H9 (cell line): ENCODE measurements around the gene UQCRC2. TPM values are rescaled to one million over a fixed set of nuclear protein-coding genes. Genes with fewer than 3 reads are reported as not detected.

Experiments used
- DNase-seq: peaks from one replicate; pipeline ENCODE4 v3.0.0-alpha.2; 2017
- H2AFZ ChIP-seq: one replicate; pipeline ENCODE4 v1.6.1; 2013; ENCODE audit warnings: mild to moderate bottlenecking, low read length, control low read depth, moderate library complexity
- H2AK5ac ChIP-seq: 2 replicates; pipeline ENCODE4 v1.6.1; 2013; ENCODE audit warnings: low read length, control low read depth, mixed read lengths; ENCODE audit not compliant: insufficient read length
- H2BK120ac ChIP-seq: one replicate; pipeline ENCODE4 v1.6.1; 2013; ENCODE audit warnings: low read depth, mild to moderate bottlenecking, low read length, control low read depth, inconsistent platforms; ENCODE audit not compliant: poor library complexity, severe bottlenecking
- H2BK12ac ChIP-seq: 2 replicates; pipeline ENCODE4 v1.6.1; 2013; ENCODE audit warnings: low read length, control low read depth, mixed read lengths, low read depth; ENCODE audit not compliant: insufficient read length
- H2BK15ac ChIP-seq: 2 replicates; pipeline ENCODE4 v1.6.1; 2013; ENCODE audit warnings: low read depth, low read length, control low read depth
- H2BK20ac ChIP-seq: one replicate; pipeline ENCODE4 v1.6.1; 2013; ENCODE audit warnings: low read depth, mild to moderate bottlenecking, low read length, control low read depth, inconsistent platforms; ENCODE audit not compliant: poor library complexity, severe bottlenecking
- H2BK5ac ChIP-seq: 2 replicates; pipeline ENCODE4 v1.6.1; 2013; ENCODE audit warnings: low read length, control low read depth, mixed read lengths; ENCODE audit not compliant: insufficient read length
- H3K14ac ChIP-seq: 2 replicates; pipeline ENCODE4 v1.6.1; 2013; ENCODE audit warnings: low read length, control low read depth; ENCODE audit not compliant: insufficient read depth
- H3K18ac ChIP-seq: 2 replicates; pipeline ENCODE4 v1.6.1; 2013; ENCODE audit warnings: low read depth, mild to moderate bottlenecking, mixed read lengths, low read length, control low read depth; ENCODE audit not compliant: insufficient read length
- H3K23ac ChIP-seq: 2 replicates; pipeline ENCODE4 v1.6.1; 2013; ENCODE audit warnings: low read length, control low read depth, mixed read lengths, low read depth; ENCODE audit not compliant: insufficient read length
- H3K23me2 ChIP-seq: 2 replicates; pipeline ENCODE4 v1.6.1; 2013; ENCODE audit warnings: low read depth, mild to moderate bottlenecking, mixed read lengths, low read length, control low read depth; ENCODE audit not compliant: insufficient read length, poor library complexity, severe bottlenecking
- H3K27ac ChIP-seq: 2 replicates; pipeline ENCODE4 v1.5.1; 2013; ENCODE audit warnings: low read length, control low read depth, mixed read lengths, low read depth; ENCODE audit not compliant: insufficient read length
- H3K27me3 ChIP-seq: 2 replicates; pipeline ENCODE4 v1.6.1; 2013; ENCODE audit warnings: low read length, control low read depth, inconsistent platforms; ENCODE audit not compliant: insufficient read depth
- H3K4ac ChIP-seq: 2 replicates; pipeline ENCODE4 v1.6.1; 2013; ENCODE audit warnings: low read depth, mild to moderate bottlenecking, control low read depth, inconsistent platforms, low read length, moderate library complexity
- H3K4me1 ChIP-seq: 2 replicates; pipeline ENCODE4 v1.6.1; 2013; ENCODE audit warnings: low read length, control low read depth, inconsistent platforms; ENCODE audit not compliant: insufficient read depth
- H3K4me2 ChIP-seq: 2 replicates; pipeline ENCODE4 v1.6.1; 2013; ENCODE audit warnings: low read length, control low read depth, mixed read lengths; ENCODE audit not compliant: insufficient read length, insufficient read depth
- H3K56ac ChIP-seq: 2 replicates; pipeline ENCODE4 v1.6.1; 2013; ENCODE audit warnings: low read depth, mild to moderate bottlenecking, mixed read lengths, low read length, control low read depth; ENCODE audit not compliant: insufficient read length
- H3K79me1 ChIP-seq: 2 replicates; pipeline ENCODE4 v1.6.1; 2013; ENCODE audit warnings: low read depth, mild to moderate bottlenecking, moderate library complexity, low read length, control low read depth, inconsistent platforms; ENCODE audit not compliant: insufficient read depth, poor library complexity, severe bottlenecking
- H3K79me2 ChIP-seq: 2 replicates; pipeline ENCODE4 v1.6.1; 2013; ENCODE audit warnings: low read length, control low read depth, inconsistent platforms; ENCODE audit not compliant: insufficient read depth
- H3K9ac ChIP-seq: 2 replicates; pipeline ENCODE4 v1.6.1; 2013; ENCODE audit warnings: low read length, control low read depth, mixed read lengths; ENCODE audit not compliant: insufficient read length; ENCODE audit errors: extremely low read depth
- H3K9me3 ChIP-seq: one replicate; pipeline ENCODE4 v1.6.1; 2013; ENCODE audit warnings: low read depth, low read length, inconsistent platforms; ENCODE audit not compliant: control insufficient read depth
- H3T11ph ChIP-seq: one replicate; pipeline ENCODE4 v1.6.1; 2013; ENCODE audit warnings: mild to moderate bottlenecking, low read length, control low read depth, inconsistent platforms
- H4K20me1 ChIP-seq: one replicate; pipeline ENCODE4 v1.6.1; 2013; ENCODE audit not compliant: control insufficient read depth, insufficient read length, insufficient read depth
- H4K5ac ChIP-seq: 2 replicates; pipeline ENCODE4 v1.6.1; 2013; ENCODE audit warnings: low read depth, mild to moderate bottlenecking, mixed read lengths, low read length, control low read depth; ENCODE audit not compliant: insufficient read length
- H4K8ac ChIP-seq: replicated peaks from 2 replicates; pipeline ENCODE4 v1.6.1; 2013; ENCODE audit warnings: low read length, control low read depth, mixed read lengths, low read depth; ENCODE audit not compliant: insufficient read length
- H4K91ac ChIP-seq: 2 replicates; pipeline ENCODE4 v1.6.1; 2013; ENCODE audit warnings: low read depth, mild to moderate bottlenecking, moderate library complexity, mixed read lengths, low read length, control low read depth; ENCODE audit not compliant: insufficient read length
- H3K27ac Mint-ChIP-seq, 3 experiments: 2 replicates in 2 of 3; 3 replicates in 1 of 3; pipeline ENCODE4 v1.8.0; 2020 to 2021; ENCODE audit warnings: mixed read lengths in 3 of 3, mild to moderate bottlenecking in 1 of 3, moderate library complexity in 1 of 3
- H3K27me3 Mint-ChIP-seq: 2 replicates; pipeline ENCODE4 v1.8.0; 2021; ENCODE audit warnings: low read depth, mild to moderate bottlenecking, moderate library complexity, mixed read lengths
- H3K36me3 Mint-ChIP-seq, 3 experiments: 2 replicates in 2 of 3; 3 replicates in 1 of 3; pipeline ENCODE4 v1.8.0; 2020 to 2021; ENCODE audit warnings: low read depth in 3 of 3, mixed read lengths in 3 of 3; ENCODE audit not compliant: insufficient read depth in 1 of 3
- H3K4me1 Mint-ChIP-seq, 2 experiments: 2 replicates each; pipeline ENCODE4 v1.8.0; 2020; ENCODE audit warnings: mixed read lengths in 2 of 2
- H3K4me3 Mint-ChIP-seq, 2 experiments: 2 replicates in 1 of 2; 3 replicates in 1 of 2; pipeline ENCODE4 v1.8.0; 2020 to 2021; ENCODE audit warnings: mild to moderate bottlenecking in 2 of 2, mixed read lengths in 2 of 2, moderate library complexity in 1 of 2
- H3K9me3 Mint-ChIP-seq, 2 experiments: 2 replicates in 1 of 2; 3 replicates in 1 of 2; pipeline ENCODE4 v1.8.0; 2020; ENCODE audit warnings: mild to moderate bottlenecking in 2 of 2, mixed read lengths in 2 of 2, moderate library complexity in 1 of 2
- CTCF ChIP-seq: fragments of 200-600 bp; sonication (generic); conservative IDR thresholded peaks from 3 replicates; pipeline ENCODE4 v1.8.0; 2021; ENCODE audit warnings: antibody characterized with exemption, mild to moderate bottlenecking
- total RNA-seq: library from RNA; stranded (reverse); gene quantifications from 2 replicates; pipeline ENCODE4 v1.2.1, GENCODE V29; 2021

Gene UQCRC2
- total RNA-seq, 1 experiment from 2014 or later = 228 TPM

- DNase-seq = no peak
- Mint-ChIP-seq H3K27ac (no peak overlapping the region), H3K27me3 (peaks cover 26% of the 10 kb centered on the region), H3K4me3 (no peak overlapping the region), H3K9me3 (no peaks in the 10 kb centered on the region), H3K4me1 (peaks cover 3 to 7% of the 10 kb centered on the region in 2 experiments; a peak in 2 of 4 replicates), H3K36me3 (no peaks in the 10 kb centered on the region)
- H2BK20ac ChIP-seq = no peak overlapping the region
- H3K79me2 ChIP-seq = no peaks in the 10 kb centered on the region
- H2AFZ ChIP-seq = no peak overlapping the region
- no peaks in the 10 kb centered on the region for H4K20me1 ChIP-seq
- H3K9me3 ChIP-seq = no peaks in the 10 kb centered on the region
- no peaks in the 10 kb centered on the region for H3K27me3 ChIP-seq
- H4K8ac ChIP-seq = no peak overlapping the region
- H3K9ac ChIP-seq = no peak overlapping the region
- H2BK120ac ChIP-seq = no peak overlapping the region
- H2AK5ac ChIP-seq = no peak overlapping the region
- no peak for TF ChIP-seq CTCF
- no peak overlapping the region for H3K4ac ChIP-seq
- H4K91ac ChIP-seq = no peak overlapping the region
- no peaks in the 10 kb centered on the region; the same call in 1 of the 2 replicates for H3K4me1 ChIP-seq
- no peaks in the 10 kb centered on the region for H3K23me2 ChIP-seq
- H2BK5ac ChIP-seq = no peak overlapping the region
- H2BK12ac ChIP-seq = no peak overlapping the region
- no peak overlapping the region for H3K14ac ChIP-seq
- H3K27ac ChIP-seq = no peak overlapping the region
- no peaks in the 10 kb centered on the region for H3K79me1 ChIP-seq
- no peak overlapping the region for H3K4me2 ChIP-seq
- H3K18ac ChIP-seq = no peak overlapping the region
- H3T11ph ChIP-seq = no peak overlapping the region
- H2BK15ac ChIP-seq = no peak overlapping the region
- no peak overlapping the region for H3K23ac ChIP-seq
- H3K56ac ChIP-seq = no peak overlapping the region
- H4K5ac ChIP-seq = no peak overlapping the region
Measured at GRCh38 chr16:21937336-21937829, 15.8 kb upstream of the UQCRC2 start.
